Right atrium auricular region (tissue), 2 donors: ENCODE data around the gene RIOK3. TPM values are rescaled to one million over a fixed set of nuclear protein-coding genes. Genes with fewer than 3 reads are reported as not detected.

Experiments
- DNase-seq: peaks from one replicate; pipeline ENCODE4 v3.0.0-alpha.2; 2019; ENCODE audit warnings: low spot score
- H3K27ac ChIP-seq, 2 donors: fragments of 200-600 bp; sonication (generic); 1 replicate in 1 of 2; 2 replicates in 1 of 2; pipeline ENCODE4 v1.5.1; 2016 to 2019
- H3K27me3 ChIP-seq, 2 donors: fragments of 200-600 bp; sonication (generic); one replicate each; pipeline versions ENCODE4 v1.5.1 to v1.6.0; 2017 to 2019
- H3K36me3 ChIP-seq: fragments of 200-600 bp; sonication (generic); one replicate; pipeline ENCODE4 v1.5.1; 2016
- H3K4me1 ChIP-seq, 2 donors: fragments of 200-600 bp; sonication (generic); one replicate each; pipeline versions ENCODE4 v1.5.1 to v1.6.0; 2017 to 2019
- H3K4me3 ChIP-seq, 2 donors: fragments of 200-600 bp; sonication (generic); 1 replicate in 1 of 2; 2 replicates in 1 of 2; pipeline ENCODE4 v1.5.1; 2017 to 2019; ENCODE audit warnings: mild to moderate bottlenecking in 1 of 2, moderate library complexity in 1 of 2
- H3K9me3 ChIP-seq, 2 donors: fragments of 200-600 bp; sonication (generic); one replicate each; pipeline ENCODE4 v1.5.1; 2019
- CTCF ChIP-seq, 2 donors: fragments of 200-600 bp; sonication (generic); IDR thresholded peaks; one replicate each; pipeline ENCODE4 v1.5.1; 2019; ENCODE audit warnings: antibody characterized with exemption in 2 of 2
- total RNA-seq, 2 donors: library from RNA; depleted of rRNA; stranded (reverse); fragments of >200 nt; gene quantifications; one replicate each; pipeline ENCODE4 v1.1.0, GENCODE V29; 2016

RIOK3 gene
- total RNA-seq, 2 donors from 2014 or later = 39.2 to 47.2 TPM

DNA sequence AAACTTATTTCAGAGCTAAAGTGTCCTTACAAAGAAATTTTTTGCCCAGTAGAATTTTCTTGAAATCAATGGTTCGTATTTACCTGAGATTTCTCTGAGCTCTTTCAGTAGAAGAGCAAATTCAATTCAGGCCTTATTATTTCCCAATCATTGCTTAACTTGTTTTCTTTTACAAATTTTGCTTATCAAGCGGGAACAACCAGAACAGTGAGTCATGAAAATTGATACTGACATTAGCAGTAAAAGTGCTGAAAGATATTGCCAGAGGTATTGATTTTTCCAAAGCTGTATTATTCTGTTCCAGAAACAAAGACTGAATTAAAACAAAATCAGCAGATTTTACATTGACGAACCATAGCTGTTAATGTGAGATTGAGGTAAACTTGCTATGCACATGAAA is 10.1 kb upstream of the RIOK3 start:
- H3K27ac ChIP-seq = no peak overlapping the region
- no peak overlapping the region for H3K4me3 ChIP-seq
- no peaks in the 10 kb centered on the region for H3K27me3 ChIP-seq
- H3K4me1 ChIP-seq = peaks cover 0 to 6% of the 10 kb centered on the region in 2 donors
- H3K36me3 ChIP-seq = no peaks in the 10 kb centered on the region
- no peaks in the 10 kb centered on the region for H3K9me3 ChIP-seq
- no peak for DNase-seq
- TF ChIP-seq CTCF (IDR thresholded peaks at IDR 0.05) = no peak

GRCh38 chr18:23448291-23448690 is 4.8 kb upstream of the RIOK3 start:
- Histone ChIP-seq H3K27me3 (no peaks in the 10 kb centered on the region), H3K4me3 (no peak overlapping the region), H3K27ac (no peak overlapping the region), H3K4me1 (peaks cover 0 to 6% of the 10 kb centered on the region in 2 donors), H3K36me3 (no peaks in the 10 kb centered on the region), H3K9me3 (no peaks in the 10 kb centered on the region)
- no peak for DNase-seq
- TF ChIP-seq CTCF (IDR thresholded peaks at IDR 0.05) = no peak

- Histone ChIP-seq H3K36me3 (no peaks in the 10 kb centered on the region), H3K9me3 (no peaks in the 10 kb centered on the region), H3K27ac (no peak overlapping the region), H3K4me1 (peaks cover 0 to 18% of the 10 kb centered on the region in 2 donors), H3K27me3 (no peaks in the 10 kb centered on the region), H3K4me3 (no peak overlapping the region)
- DNase-seq = no peak
- TF ChIP-seq CTCF (IDR thresholded peaks at IDR 0.05) = no peak
These were observed 3.1 kb upstream of the RIOK3 start for GRCh38 chr18:23450022-23450421.

- Histone ChIP-seq H3K4me3 (no peak overlapping the region), H3K9me3 (no peaks in the 10 kb centered on the region), H3K27ac (no peak overlapping the region), H3K27me3 (no peaks in the 10 kb centered on the region), H3K4me1 (peaks cover 0 to 26% of the 10 kb centered on the region in 2 donors), H3K36me3 (no peaks in the 10 kb centered on the region)
- no peak for DNase-seq
- TF ChIP-seq CTCF (IDR thresholded peaks at IDR 0.05) = no peak
These were observed 2.1 kb upstream of the RIOK3 start for GRCh38 chr18:23451011-23451410.

- no peak for TF ChIP-seq CTCF (IDR thresholded peaks at IDR 0.05)
- H3K36me3 ChIP-seq = no peaks in the 10 kb centered on the region
- no peaks in the 10 kb centered on the region for H3K27me3 ChIP-seq
- no peak for DNase-seq
- no peaks in the 10 kb centered on the region for H3K9me3 ChIP-seq
- H3K27ac ChIP-seq = no peak overlapping the region
- peaks cover 0 to 27% of the 10 kb centered on the region in 2 donors for H3K4me1 ChIP-seq
- H3K4me3 ChIP-seq = no peak overlapping the region
These were observed 1.6 kb upstream of the RIOK3 start for GRCh38 chr18:23451491-23451890.

DNA sequence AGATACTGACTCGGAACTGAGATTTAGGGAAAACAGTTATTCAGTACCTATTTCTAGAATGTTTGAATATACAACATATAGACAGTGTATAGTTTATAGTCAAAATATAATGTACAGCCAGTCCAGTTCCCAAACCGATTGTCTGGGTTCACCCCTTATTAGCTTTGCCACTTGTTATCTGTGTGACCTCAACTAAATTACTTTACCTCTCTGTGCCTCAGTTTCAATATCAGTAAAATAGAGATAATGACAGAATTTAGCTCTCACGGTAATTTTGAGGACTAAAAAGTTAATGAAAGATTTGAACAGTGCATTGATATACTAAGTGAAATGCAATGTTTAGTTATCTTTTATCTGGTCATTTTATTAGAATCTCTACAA is 750 bp upstream of the RIOK3 start:
- DNase-seq = no peak
- Histone ChIP-seq H3K9me3 (no peaks in the 10 kb centered on the region), H3K4me3 (peak overlapping the region; percentile 84 to 86), H3K4me1 (peaks cover 0 to 33% of the 10 kb centered on the region in 2 donors), H3K27ac (peak overlapping the region; percentile 91 to 95), H3K27me3 (no peaks in the 10 kb centered on the region), H3K36me3 (no peaks in the 10 kb centered on the region)
- no peak for TF ChIP-seq CTCF (IDR thresholded peaks at IDR 0.05)
